Suppressor macrophage treated with lipopolysaccharide for 1 hour (primary cell): ENCODE results near the gene MAP7.

Source experiments
- DNase-seq, 3 donors: peaks; one replicate each; pipeline ENCODE4 v3.0.0-alpha.2; 2020 to 2022

The MAP7 gene

DNA sequence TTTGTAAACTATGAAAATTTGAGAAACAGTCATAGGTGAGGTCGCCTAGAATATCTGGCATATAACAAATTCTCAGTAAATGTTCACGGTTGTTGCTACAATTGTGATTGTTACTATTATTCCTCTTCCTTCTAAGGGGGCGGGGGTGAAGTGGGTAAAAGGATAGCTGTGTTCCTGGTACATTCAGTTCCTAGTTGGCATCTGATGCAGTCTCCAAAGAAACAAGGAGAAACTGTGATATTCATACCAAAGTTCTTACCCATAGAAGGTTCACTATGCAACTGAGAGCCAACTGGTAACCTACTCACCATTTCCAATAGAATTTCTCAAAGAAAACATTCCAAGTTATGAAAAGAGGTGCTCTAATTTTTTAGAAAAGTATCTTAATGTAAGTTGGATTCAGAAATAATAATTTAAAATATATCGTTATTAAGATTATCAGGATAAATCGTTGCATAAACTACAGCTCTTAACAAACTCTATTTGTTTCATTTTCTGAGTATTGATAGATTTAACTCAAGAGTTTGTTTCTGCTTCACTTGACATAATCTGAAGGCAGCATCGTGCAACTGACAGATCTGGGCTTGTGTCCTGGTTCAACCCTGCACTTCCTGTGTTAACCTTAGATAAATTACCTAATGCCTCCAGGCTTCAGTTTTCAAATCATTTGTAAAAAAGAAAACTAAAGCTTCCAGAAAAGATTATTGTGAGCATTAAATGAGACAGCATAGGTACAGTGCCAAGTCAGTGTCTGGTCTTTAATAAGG lies 13.3 kb upstream of the MAP7 start:
- DNase-seq: no peak

DNA sequence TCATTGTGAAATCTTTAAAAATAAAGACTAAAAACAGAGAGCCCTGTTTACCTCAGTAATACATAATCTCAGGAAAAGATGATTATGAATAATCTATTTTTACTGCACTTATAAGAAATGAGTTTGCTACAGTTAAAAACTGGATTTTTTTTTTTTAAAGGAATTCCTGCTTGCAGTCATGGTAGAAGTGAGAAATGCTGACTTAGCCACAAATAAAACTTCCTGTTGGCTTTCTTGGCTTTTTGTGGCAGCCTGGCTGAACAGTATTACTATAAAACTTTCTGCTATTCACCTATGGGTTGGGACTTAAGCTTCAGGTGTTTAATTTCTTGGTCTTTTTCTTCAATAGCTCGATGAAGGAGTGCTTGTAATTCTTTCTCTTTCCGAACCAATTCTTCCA lies 12.0 kb upstream of the MAP7 start:
- peak; percentile 15 to 33 (median 25) for DNase-seq

DNA sequence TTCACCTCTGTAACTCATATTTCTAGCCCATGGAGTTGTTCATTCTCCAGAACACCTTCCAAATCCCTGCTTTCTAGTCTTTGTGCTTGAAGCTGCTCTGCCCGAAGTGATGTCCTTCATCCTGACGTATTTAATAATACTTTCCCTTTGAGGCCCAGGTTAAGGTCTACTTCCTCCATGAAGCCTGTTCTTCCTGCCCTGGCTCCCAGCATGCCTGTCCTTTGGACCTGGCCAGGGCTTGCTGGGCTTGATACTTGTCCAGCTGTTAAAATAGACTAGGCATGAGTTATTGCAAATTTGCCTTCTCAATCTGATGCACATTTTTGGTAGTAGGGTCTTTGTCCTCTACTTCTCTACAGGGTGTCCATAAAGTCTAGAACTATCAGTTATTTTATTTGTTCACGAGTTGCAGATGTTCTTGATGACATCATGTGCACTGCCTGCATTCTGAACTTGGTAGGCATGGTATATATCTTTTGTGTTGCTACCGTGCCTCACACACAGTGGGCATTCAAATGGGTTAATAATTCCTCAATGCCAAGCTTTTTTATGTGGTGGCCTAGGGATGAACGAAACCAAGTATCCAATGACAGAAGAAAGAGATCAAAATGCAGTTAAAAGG lies 3.1 kb upstream of the MAP7 start:
- no peak for DNase-seq

DNA sequence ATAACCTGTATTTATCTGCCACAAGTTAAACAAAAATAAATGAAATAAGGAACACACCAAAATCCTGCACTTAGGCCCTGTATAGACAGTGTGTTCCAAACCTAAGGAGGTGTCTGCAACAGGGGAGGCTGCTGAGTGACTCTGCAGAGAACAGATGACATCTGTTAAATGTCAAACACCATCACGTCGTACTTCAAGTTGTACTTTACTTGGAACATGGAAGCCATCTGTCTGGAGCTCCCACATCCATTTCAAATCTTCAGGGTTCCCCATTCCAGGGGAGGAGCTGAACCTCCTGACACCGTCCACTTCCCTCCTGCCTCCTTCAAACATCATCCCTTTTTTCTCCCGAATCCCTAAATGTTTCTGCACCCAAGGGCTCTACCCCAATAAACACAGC lies 1.8 kb upstream of the MAP7 start:
- DNase-seq: no peak

DNA sequence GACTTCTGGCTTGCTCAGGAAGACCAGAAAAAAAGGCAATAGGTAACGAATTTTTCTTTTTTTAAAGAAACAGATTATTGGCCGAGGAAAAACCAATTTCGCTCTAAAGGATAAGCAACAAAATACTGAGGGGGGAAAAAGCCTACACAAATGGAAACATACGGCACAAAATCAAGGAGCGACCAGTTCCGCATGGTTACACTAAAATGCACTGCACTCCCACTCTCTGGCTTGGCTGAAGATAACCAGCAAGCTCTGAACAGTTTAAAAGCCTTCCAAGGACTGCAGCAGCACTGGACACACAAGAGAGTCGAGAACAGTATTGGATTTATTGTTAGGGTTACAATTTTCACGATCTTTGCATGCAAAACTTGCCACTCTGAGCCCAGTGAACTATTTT lies 881 bp upstream of the MAP7 start:
- no peak for DNase-seq

DNA sequence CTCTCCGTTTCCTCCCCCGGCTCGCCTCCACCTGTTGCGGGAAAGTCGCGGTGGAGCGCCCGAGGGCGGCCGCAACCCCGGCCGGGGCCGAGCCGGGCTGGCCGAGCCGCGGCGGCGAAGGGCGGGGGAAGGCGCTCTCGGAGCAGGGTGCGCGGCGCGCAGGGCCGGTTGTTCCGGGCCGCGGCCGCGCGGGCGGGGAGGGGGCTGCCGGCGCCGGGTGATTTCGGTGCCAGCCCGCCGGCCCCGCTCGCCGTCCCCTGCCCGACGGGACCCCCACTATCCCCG lies 235 bp downstream of the MAP7 start:
- DNase-seq: peak; percentile 38 to 77 (median 55)

DNA sequence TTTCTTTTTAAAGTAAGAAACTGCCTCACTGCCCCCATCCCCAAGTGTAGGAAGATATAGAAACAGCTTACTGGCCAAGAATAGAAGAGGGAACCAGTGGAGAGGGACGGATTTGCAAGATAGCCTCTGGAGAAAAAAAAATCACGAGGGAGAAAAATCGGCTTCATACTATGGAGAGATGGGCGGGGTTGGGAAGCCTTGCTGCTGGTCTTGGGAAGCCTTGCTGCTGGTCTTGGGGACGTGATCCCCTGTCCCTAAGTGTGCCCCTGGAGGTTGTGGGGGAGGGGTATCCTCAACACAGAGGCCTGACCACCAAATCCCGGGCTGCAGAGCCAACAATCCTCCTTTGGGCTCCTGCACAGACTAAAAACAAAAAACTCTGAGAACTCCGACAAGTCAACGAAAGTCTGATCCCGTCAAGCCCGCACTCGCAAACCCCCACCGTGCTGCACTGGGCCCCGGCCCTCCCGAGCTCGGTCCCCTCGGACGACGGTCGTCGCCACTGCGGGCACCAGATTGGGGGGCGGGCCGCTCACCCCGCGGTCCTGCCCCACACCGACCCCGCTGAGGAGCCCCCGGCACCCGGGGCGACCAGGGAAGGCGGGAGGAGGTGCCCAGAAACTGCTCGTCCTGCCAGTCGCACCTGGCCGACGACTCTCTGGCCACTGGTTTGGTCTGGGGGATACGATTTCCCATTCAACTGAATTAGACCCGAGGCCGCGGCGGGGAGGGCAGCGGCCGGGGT lies 750 bp downstream of the MAP7 start:
- DNase-seq: peak in 2 of 3 donors; percentile 19 to 23

DNA sequence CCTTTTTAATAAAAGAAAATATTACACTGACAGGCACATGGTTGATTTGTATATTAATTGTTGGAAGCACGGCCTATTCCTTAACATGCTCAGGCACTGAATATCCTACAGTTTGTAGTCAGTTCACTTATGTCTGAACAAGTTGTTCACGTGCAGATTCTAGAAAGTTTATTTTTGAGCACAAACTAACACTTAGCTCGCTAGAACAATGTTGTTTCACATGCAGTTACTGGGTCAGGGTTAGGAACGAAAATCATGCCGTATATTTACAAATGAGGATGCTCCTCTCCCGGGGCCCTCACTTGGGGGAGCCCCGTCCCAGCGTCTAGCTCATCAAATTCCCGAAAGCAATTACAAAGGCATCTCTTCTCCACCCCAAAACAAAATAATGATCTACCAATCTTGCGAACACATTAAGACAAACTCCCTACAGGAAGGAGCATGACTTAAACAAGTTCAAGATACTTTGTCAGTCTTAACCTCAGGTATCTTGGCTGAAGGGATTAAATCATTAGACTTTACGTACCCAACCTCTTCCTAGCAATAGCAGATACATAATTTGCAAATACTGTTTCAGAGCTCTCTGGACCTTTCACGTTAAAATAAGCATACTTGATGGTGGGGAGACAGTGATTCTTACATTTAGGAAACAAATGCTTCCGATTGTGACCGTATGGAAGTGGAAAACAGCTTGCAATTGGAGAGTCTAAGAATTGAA lies 1.5 kb downstream of the MAP7 start:
- DNase-seq: no peak

DNA sequence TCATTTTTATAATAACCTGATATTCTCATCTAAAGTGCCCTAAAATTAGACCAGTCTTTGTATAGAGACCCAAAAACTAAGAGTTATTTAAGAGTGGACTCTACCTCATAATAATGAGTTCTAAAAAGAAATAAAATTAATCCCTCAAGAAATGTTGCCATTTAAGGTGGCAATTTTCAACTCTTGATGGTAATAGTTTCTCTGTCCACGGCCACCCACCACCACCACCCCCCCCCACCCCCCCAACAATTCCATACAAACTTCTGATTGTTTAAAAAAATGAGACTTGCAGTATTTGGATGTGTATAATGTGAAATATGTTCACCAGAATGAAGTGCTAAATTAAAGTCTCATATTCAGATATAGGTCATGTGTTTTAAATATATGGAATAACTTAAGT lies 2.4 kb downstream of the MAP7 start:
- DNase-seq: no peak

DNA sequence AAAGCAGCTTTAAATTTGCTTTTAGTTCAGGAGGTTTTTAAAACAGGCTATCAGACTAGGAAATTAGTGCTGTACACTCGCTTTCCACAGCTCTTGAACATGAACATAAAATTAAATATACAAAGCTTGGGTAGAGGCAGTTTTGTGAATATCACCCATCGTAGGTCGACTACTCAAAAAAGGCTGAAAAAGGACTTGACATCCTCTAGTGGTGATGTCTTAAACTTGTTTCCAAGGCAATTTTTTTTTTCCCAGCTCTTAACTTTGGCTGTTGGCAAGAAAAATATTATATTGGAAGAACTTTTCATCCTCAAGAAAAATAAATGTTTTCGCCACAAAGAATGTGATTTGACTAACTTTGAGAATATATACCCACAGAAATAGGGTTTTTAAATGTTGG lies 2.9 kb downstream of the MAP7 start:
- peak; percentile 48 to 72 (median 68) for DNase-seq

DNA sequence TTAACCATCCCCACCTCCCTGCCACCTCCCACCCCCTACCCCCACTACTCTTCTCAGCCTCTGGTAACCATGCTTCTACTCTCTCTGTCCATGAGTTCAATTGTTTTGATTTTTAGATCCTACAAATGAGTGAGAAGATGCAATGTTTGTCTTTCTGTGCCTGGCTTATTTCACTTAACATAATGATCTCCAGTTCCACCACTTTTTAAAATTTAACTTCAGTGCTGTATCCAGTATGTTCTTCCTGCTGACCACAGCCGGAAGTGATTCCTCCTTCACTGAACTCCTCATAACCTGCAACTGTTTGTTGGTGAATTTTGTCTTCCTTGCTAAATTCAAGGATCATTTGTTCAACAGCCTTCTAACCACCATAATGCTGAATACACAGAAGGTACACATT lies 3.9 kb downstream of the MAP7 start:
- DNase-seq: no peak

DNA sequence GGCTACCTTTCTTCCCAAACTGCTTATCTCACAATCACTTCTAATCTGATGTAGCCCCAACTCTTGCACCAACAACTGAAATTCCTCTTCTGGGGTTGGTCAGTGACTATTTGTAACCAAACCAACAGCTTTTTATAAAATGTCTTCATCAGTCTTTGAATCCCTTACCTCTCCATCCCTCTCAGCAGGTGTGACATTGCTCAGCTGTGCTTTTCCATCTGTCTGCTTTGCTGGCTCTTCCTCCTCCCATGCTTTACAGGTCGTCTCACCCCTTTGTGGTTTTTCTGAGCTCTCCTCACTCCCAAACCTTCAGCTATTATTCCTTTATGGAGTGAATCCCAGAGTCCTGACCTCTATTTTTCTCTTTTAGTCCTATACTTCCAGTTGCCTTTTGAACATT lies 5.9 kb downstream of the MAP7 start:
- DNase-seq: no peak

DNA sequence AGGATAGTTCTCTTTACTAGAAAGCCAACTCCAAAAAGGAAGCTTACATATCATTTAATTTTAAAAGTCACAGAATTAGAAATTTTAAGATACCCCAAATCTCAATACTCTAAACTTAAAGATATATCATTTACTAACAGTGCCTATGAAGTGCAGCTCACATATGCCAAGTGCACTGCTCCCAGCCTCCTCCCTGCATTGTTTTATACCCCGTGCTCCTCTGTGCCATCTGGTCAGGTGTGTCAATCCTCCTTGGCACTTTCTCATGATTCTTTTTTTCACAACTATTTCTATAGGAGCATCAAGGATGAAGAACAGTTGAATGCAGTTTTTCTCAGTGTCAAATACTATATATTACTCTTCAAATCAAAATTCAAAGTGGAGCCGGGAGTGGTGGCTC lies 8.8 kb downstream of the MAP7 start:
- no peak for DNase-seq

DNA sequence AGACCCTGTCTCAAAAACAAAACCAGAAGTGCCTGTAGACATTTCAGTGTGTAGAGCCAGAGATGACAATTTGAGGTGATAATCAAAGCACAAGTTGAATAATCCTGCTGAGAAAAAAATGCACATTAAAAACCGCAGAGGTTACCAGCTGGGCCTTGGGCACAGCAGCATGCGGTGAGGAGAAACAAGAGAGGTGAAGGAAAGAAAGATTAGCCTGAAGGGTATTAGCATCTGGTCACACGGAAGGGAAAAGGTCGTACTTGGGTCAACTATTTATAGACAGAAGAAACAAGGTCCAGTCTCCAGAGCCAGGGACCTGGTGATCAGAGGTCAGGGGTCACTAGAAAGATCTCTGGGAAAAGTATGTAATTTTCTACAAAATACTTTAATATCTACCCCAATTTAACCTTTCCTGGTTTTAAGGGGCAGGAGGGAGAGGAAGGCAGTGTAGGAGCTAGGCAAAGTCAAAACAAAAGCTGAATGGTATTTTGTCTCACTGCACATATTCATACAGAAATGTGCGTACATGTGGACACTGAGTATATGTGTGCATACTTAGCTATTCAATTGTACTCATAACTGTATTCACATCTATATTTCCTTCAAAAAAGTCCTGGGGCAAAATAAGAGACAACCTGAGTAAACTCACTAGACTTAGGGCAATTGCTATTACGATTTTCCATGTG lies 10.1 kb downstream of the MAP7 start:
- DNase-seq: no peak

DNA sequence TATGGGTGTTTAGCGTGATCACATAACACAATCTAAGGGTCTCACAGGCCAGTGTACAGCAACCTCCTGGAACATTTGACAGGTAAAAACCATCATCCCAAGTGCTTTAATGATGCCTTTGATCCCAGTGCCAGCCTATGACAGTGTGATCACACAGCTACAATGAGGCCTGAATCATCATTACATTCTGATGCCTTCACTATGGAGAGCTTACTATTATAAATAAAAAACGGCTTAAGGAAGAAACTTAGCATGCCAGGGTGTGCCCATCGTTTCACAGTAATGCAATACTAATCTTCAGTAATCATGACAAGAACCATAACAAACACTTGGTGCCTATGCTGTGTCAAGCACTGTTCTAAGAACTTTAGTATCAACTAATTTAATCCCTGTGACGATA lies 11.4 kb downstream of the MAP7 start:
- no peak for DNase-seq

DNA sequence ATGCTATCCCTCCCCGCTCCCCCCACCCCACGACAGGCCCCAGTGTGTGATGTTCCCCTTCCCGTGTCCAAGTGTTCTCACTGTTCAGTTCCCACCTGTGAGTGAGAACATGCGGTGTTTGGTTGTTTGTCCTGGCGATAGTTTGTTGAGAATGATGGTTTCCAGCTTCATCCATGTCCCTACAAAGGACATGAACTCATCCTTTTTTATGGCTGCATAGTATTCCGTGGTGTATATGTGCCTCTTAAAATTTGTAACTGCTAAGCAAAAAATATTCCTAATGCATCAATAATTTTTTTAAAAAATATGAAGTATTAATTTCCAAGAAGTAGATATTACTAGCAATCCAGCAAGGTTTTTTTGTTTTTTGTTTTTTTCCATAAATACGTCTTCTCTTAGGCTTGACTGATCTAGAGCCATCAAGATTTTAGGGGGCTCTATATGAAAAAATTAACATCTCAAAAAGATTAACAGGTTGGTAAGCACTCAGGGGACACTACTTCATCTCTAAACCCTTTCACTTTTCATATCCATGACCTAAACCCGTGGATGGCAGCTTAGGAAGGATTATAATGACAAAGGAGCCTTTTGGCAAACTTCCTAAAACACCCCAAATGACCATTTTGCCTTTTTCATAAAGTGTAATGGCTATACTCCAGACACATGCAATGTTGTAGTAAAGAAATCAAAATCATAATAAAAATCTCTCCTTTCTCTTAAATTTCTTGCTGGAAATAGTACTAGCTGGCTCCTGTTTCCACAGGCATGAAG lies 14.2 kb downstream of the MAP7 start:
- no peak for DNase-seq

DNA sequence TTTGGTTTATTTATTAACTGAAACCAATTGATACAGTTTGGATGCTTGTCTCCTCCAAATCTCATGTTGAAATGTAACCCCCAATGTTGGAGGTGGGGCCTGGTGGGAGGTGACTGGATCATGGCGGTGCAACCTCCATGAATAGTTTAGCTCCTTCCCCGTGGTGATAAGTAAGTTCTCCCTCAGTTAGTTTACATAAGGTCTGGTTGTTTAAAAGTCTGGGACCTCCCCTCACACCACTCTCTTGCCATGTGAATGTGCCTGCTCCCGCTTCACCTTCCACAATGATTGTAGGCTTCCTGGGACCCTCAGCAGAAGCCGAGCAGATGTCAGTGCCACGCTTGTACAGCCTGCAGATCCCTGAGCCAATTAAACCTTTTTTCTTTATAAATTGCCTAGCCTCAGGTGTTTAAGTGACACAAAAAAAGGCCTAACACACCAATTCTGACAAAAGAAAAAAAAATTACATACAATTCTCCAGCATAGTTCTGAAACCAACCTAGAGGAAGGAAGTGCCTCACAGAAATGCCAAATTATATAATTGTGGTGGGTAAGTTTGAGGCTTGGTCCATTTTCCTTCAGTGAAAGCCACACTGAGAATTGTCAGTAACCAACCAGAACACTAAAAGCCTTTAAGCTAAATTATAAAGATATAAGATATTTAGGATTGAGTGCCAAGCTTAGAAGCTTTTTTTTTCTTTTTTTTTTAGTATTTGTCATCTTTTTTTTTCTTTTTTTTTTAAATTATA lies 15.0 kb downstream of the MAP7 start:
- no peak for DNase-seq

DNA sequence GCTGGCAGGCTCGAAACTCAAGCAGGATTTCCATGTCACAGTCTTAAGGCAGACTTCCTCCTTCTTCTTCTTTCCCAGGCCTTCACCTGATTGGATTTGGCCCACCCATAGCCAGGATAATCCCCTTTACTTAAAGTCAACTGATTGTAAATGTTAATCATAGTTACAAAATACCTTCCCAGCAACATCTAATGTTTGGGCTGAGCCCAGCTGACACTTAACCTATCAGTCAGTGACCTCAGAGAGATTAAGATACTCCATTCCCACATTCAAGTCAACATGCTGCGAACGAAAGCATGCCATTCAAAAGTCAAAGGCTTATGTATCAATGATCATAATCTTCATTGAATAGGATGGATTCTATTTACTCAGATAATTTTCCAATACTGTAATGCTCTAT lies 16.0 kb downstream of the MAP7 start:
- no peak for DNase-seq

DNA sequence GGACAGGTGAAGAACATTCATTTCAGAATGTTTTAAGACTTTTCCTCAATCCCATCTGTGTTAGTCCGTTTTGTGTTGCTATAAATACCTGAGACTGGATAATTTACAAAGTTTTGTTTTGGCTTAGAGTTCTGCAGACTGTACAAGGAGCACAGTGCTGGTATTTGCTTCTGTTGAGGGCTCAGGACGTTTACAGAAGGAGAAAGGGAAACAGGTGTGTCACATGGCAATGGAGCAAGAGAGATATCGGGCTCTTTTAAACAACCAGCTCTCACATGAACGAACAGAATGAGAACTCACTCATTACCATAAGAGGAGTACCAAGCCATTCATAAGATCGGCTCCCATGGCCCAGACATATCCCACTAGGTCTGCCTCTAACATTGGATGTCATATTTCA lies 16.7 kb downstream of the MAP7 start:
- DNase-seq: no peak

DNA sequence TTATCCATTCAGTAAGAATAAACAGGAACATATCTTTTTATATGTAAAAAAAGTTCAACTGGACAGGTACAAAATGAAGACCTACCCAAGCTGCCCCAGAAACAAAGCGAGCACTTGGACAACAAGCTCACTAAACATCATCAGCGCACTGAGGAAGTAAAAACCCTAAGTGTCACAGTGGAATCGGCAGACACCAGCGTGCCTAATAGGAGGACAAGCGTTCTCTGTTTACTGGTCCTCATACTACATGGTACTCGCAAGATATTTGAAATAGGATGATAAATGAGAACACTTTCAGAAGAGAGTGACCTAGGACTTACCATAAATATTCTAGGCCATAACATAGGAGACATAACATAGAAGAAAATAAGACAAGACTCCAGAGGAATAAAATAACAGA lies 18.2 kb downstream of the MAP7 start:
- no peak for DNase-seq

DNA sequence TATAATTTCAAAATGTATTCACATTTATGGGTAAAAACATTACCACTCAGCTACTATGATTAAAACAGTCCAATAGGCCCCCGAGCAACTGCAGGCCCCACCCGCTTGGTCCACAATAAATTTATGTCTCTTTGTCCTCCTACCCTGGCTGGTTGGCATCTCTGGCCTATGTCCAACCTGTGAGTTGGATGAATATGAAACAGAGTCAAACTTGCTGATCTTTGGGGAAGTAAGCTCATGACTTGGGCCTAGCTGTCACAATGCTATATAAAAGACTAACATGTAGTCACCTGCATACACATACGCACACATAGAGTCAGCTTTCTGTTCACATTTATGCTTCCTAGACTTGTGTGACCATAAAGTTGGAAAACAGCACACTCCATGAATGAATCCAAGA lies 20.5 kb downstream of the MAP7 start:
- no peak for DNase-seq

DNA sequence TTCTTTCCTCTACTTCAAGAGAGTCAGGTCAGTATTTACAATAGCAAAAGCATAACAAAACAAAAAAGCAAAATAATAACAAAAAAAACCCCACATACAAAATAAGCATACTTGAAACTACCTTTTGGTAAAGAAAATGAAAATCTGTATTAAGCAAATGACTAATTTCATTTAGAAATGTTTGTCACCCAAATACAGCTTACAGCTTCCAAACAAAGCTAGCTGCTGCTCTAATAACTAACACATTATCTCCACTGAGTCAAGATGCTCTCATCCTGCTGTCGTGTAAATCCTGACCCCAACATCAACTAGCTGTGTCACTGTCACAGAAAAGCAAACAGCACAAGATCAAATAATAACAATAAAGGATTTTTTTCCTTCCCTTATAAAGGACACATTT lies 21.7 kb downstream of the MAP7 start:
- no peak for DNase-seq
